ENCODE data around the gene NFKBIL1. TPM values are rescaled to one million over a fixed set of nuclear protein-coding genes. Genes with fewer than 3 reads are reported as not detected.
A peak's percentile ranks its signal among the peaks of the same experiment; 100 is the strongest.

Gene NFKBIL1
- total and polyA plus RNA-seq, 9 of the 15 experiments (the other 6 are each of a cell fraction or from before 2014, with no cell fraction given): 0.49 to 33.1 (median 7.6) TPM

DNA sequence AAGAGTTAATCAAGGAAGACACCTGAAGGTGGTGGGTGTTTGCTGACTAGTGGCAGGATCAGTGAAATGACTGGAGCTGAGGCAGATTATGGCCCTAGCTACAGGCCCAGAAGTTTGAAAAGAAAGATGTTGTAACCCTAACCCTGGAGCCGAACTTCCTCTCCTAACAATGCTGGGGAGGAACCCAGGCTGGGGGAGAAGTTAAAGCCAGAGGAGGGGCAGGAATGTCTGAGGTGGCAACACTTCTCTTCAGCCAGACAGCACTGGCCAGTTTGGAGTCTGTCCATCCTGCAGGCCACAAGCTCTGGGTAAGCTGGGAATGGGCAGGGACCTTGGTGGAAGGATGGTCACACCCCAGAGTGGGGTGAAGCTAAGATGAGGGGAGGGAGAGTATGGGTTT lies 38.6 kb downstream of the NFKBIL1 start, which contains the start of gene LST1 (continued):
- TF ChIP-seq FOXP1 (CRISPR knock-in tag; IDR thresholded peaks at IDR 0.05): 0 out of 2 replicates have a peak, but pooled peaks have one; percentile 13
- peak; percentile 69; the same call in 1 of the 2 replicates for TF ChIP-seq SPI1 (IDR thresholded peaks at IDR 0.05; ENCODE audit: borderline replicate concordance, low read depth, low read length)
- TF ChIP-seq, protein P1, sequence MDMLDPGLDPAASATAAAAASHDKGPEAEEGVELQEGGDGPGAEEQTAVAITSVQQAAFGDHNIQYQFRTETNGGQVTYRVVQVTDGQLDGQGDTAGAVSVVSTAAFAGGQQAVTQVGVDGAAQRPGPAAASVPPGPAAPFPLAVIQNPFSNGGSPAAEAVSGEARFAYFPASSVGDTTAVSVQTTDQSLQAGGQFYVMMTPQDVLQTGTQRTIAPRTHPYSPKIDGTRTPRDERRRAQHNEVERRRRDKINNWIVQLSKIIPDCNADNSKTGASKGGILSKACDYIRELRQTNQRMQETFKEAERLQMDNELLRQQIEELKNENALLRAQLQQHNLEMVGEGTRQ (CRISPR knock-in tag; IDR thresholded peaks at IDR 0.05): no peak

DNA sequence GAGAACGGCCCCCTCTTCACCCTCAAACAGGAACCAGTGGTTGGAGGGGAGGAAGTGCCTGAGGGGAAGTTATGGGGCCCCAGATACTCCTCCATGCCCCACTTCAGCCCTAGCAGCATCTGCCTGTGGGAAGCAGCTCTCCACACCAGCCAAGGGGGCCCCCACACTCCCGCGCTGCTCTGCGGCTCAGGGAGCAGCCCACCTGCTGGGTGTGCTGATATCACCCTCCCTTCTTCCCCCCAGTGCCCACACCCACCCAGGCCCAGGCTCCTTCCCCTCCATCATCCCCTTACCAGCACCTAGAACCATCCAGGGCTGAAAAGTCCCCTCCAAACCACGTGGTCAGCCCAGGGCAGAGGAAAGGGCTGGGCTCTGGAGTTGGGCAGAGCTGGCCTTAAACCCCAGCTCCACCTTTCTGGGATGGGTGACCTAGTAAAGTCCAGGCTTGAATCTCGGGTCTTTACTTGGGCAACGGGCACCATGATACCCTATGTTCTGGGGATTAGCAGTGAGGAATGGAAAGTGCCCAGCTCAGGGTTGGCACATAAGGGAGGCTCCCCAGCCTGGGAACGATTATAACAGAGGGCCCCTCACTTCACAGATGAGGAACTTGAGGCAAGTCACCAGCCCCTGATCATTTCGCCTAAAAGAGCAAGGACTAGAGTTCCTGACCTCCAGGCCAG lies 39.3 kb downstream of the NFKBIL1 start:
- Histone ChIP-seq H3K4me1 (replicated peaks in 1 of 2; ENCODE audit: control insufficient read depth in 2 of 2, insufficient read depth in 2 of 2, low read length in 2 of 2) (peaks cover 27 to 30% of the 10 kb centered on the region in 2 experiments), H3K36me3 (ENCODE audit: control insufficient read depth, insufficient read depth, low read length) (no peaks in the 10 kb centered on the region), H3K4me3 (no peak overlapping the region), H3K27ac (ENCODE audit: extremely low read depth, low read depth, low read length) (no peak overlapping the region), H3K79me2 (ENCODE audit: control insufficient read depth, insufficient read depth, low read length) (no peaks in the 10 kb centered on the region), H3K4me2 (ENCODE audit: insufficient read depth, low read length) (no peak overlapping the region), H4K20me1 (replicated peaks; ENCODE audit: control insufficient read depth, insufficient read depth, low read length) (no peaks in the 10 kb centered on the region), H3K9ac (ENCODE audit: insufficient read depth in 1 of 2, low read depth in 2 of 2, low read length in 2 of 2) (peak overlapping the region in 1 of 2 experiments; percentile 18; a peak in 2 of 4 replicates), H3K9me1 (ENCODE audit: control insufficient read depth, insufficient read depth, low read length) (no peaks in the 10 kb centered on the region), H3K9me3 (replicated peaks; ENCODE audit: control insufficient read depth, insufficient read depth, low read depth, low read length) (no peaks in the 10 kb centered on the region), H2AFZ (ENCODE audit: low read depth, low read length) (peak overlapping the region; percentile 51), H3K27me3 (ENCODE audit: control insufficient read depth in 2 of 2, insufficient read depth in 2 of 2, low read length in 2 of 2) (no peaks in the 10 kb centered on the region)
- ATAC-seq (no peak), FAIRE-seq (no peak), DNase-seq (ENCODE audit: extremely low read depth in 1 of 4, low spot score in 3 of 4) (no peak)
- intact Hi-C loops (cut with micrococcal nuclease) (loop anchor here (10.0 kb wide), 1 partner anchor 392 kb away; no protein-coding TSS in a partner anchor), in situ Hi-C loops (cut with MboI) (no loop called here)
- BruUV-seq (replicated peaks): no TSS peak
- 26% methylated on average over 9 of the region's 9 CpGs for WGBS (ENCODE audit: insufficient coverage, low coverage, missing lambda C conversion rate)
- CTCF ChIA-PET (ENCODE audit: low intra/inter-chr PET ratio): no interaction called here
- POLR2A ChIA-PET: interaction anchor here (0.5 to 1.8 kb wide), 6 partner anchors 9 to 495 kb away, joined by 3 to 8 read pairs (median 4); partner anchors contain the start of gene DDX39B
- TF ChIP-seq MCM2 (IDR thresholded peaks at IDR 0.05; ENCODE audit: low read depth): no peak
- no peak for TF ChIP-seq HDAC6 (IDR thresholded peaks at IDR 0.05; ENCODE audit: low read depth, low read length)
- TF ChIP-seq, protein P2, sequence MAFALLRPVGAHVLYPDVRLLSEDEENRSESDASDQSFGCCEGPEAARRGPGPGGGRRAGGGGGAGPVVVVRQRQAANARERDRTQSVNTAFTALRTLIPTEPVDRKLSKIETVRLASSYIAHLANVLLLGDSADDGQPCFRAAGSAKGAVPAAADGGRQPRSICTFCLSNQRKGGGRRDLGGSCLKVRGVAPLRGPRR (CRISPR knock-in tag; IDR thresholded peaks at IDR 0.05): no peak
- no peak for TF ChIP-seq SMARCC2 (IDR thresholded peaks at IDR 0.05; ENCODE audit: low read depth)
- TF ChIP-seq, protein P3, sequence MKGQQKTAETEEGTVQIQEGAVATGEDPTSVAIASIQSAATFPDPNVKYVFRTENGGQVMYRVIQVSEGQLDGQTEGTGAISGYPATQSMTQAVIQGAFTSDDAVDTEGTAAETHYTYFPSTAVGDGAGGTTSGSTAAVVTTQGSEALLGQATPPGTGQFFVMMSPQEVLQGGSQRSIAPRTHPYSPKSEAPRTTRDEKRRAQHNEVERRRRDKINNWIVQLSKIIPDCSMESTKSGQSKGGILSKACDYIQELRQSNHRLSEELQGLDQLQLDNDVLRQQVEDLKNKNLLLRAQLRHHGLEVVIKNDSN (CRISPR knock-in tag; IDR thresholded peaks at IDR 0.05): peak; percentile 35; the same call in 1 of the 2 replicates
- no peak for TF ChIP-seq RBM17 (IDR thresholded peaks at IDR 0.05; ENCODE audit: borderline replicate concordance, low read depth, low read length)
- TF ChIP-seq ZNF282 (CRISPR knock-in tag; IDR thresholded peaks at IDR 0.05): no peak
- no peak for TF ChIP-seq FOXM1 (IDR thresholded peaks at IDR 0.05; ENCODE audit: low read depth)
- TF ChIP-seq FOXM1 (CRISPR knock-in tag; IDR thresholded peaks at IDR 0.05; ENCODE audit: low read depth): no peak
- no peak for TF ChIP-seq RCOR1 (IDR thresholded peaks at IDR 0.05; ENCODE audit: borderline replicate concordance in 1 of 2, low read depth in 2 of 2, low read length in 2 of 2)
- TF ChIP-seq HBP1 (CRISPR knock-in tag; IDR thresholded peaks at IDR 0.05): no peak
- peak; percentile 53 for TF ChIP-seq MAX (CRISPR knock-in tag; IDR thresholded peaks at IDR 0.05)
- peak; percentile 45; the same call in 1 of the 2 replicates for TF ChIP-seq GABPA (tag; conservative IDR thresholded peaks at IDR 0.05; ENCODE audit: low read depth)
